HG02759 (cell line): Measurements from ENCODE around the gene SEMA5A.

Experiments used
- ATAC-seq: cut with Tn5 transposase; IDR thresholded peaks from one replicate; pipeline ENCODE4 v1.9.1; 2021; ENCODE audit warnings: mild to moderate bottlenecking, moderate library complexity; ENCODE audit not compliant: unreplicated experiment

SEMA5A gene

GRCh38 chr5:9483243-9483642 is 62.6 kb downstream of the SEMA5A start:
- ATAC-seq: no peak

GRCh38 chr5:9482381-9482780 is 63.5 kb downstream of the SEMA5A start:
- no peak for ATAC-seq

GRCh38 chr5:9480499-9480898 is 65.4 kb downstream of the SEMA5A start:
- ATAC-seq: no peak

GRCh38 chr5:9479990-9480389 is 65.9 kb downstream of the SEMA5A start:
- ATAC-seq: no peak

GRCh38 chr5:9479361-9479760 is 66.5 kb downstream of the SEMA5A start:
- ATAC-seq: no peak

GRCh38 chr5:9477537-9477936 is 68.3 kb downstream of the SEMA5A start:
- no peak for ATAC-seq

- ATAC-seq: no peak
Measured at GRCh38 chr5:9474219-9475002, 71.5 kb downstream of the SEMA5A start.

- no peak for ATAC-seq
Measured at GRCh38 chr5:9473624-9474023, 72.3 kb downstream of the SEMA5A start.

- ATAC-seq: no peak
Measured at GRCh38 chr5:9470410-9470809, 75.5 kb downstream of the SEMA5A start.

GRCh38 chr5:9468060-9468388 is 77.9 kb downstream of the SEMA5A start:
- no peak for ATAC-seq

GRCh38 chr5:9467199-9468059 is 78.4 kb downstream of the SEMA5A start:
- ATAC-seq: no peak

GRCh38 chr5:9466697-9467096 is 79.2 kb downstream of the SEMA5A start:
- no peak for ATAC-seq

GRCh38 chr5:9464478-9464877 is 81.4 kb downstream of the SEMA5A start:
- no peak for ATAC-seq

GRCh38 chr5:9462109-9462508 is 83.8 kb downstream of the SEMA5A start:
- no peak for ATAC-seq

GRCh38 chr5:9460885-9461645 is 84.8 kb downstream of the SEMA5A start:
- ATAC-seq: no peak

- no peak for ATAC-seq
Measured at GRCh38 chr5:9456435-9457042, 89.3 kb downstream of the SEMA5A start.

GRCh38 chr5:9455826-9456434 is 89.9 kb downstream of the SEMA5A start:
- no peak for ATAC-seq

GRCh38 chr5:9454491-9454890 is 91.4 kb downstream of the SEMA5A start:
- no peak for ATAC-seq

- ATAC-seq: no peak
Measured at GRCh38 chr5:9454012-9454481, 91.8 kb downstream of the SEMA5A start.

- no peak for ATAC-seq
Measured at GRCh38 chr5:9453480-9454011, 92.3 kb downstream of the SEMA5A start.
